Measurements from ENCODE around the gene SYT7.
"Not testable (repeated sequence)": the region's sequence is repeated elsewhere in the genome, so short reads cannot be mapped to it uniquely, and the experiment has no call there.

The SYT7 gene

GRCh38 chr11:61475433-61475832, 105.4 kb downstream of the SYT7 start:
- no peak for DNase-seq (ENCODE audit: low spot score)

GRCh38 chr11:61474013-61474643, 106.7 kb downstream of the SYT7 start:
- no peak for DNase-seq (ENCODE audit: low spot score)

GRCh38 chr11:61473370-61474012, 107.4 kb downstream of the SYT7 start:
- no peak for DNase-seq (ENCODE audit: low spot score)

- DNase-seq (ENCODE audit: low spot score), result no peak
Observed at GRCh38 chr11:61472868-61473267, 108.0 kb downstream of the SYT7 start.

GRCh38 chr11:61472282-61472681, 108.6 kb downstream of the SYT7 start:
- no peak for DNase-seq (ENCODE audit: low spot score)

GRCh38 chr11:61468002-61468401, 112.9 kb downstream of the SYT7 start:
- DNase-seq (ENCODE audit: low spot score), result no peak

- DNase-seq (ENCODE audit: low spot score), result not testable (repeated sequence)
Observed at GRCh38 chr11:61467602-61468001, 113.3 kb downstream of the SYT7 start.

Measured in D341Med (cell line).